ENCODE results near the gene WDR70.
"Not testable (repeated sequence)": the region's sequence is repeated elsewhere in the genome, so short reads cannot be mapped to it uniquely, and the experiment has no call there.

WDR70 gene

GRCh38 chr5:37518356-37518755 lies 139.2 kb downstream of the WDR70 start:
- not testable (repeated sequence) for DNase-seq

DNA sequence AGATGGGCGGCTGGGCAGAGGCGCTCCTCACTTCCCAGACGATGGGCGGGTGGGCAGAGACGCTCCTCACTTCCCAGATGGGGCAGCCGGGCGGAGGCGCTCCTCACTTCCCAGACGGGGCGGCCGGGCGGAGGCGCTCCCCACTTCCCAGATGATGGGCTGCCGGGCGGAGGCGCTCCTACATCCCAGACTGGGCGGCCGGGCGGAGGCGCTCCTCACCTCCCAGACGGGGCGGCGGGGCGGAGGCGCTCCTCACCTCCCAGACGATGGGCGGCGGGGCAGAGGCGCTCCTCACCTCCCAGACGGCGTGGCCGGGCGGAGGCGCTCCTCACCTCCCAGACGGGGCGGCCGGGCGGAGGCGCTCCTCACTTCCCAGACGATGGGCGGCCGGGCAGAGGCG lies 140.2 kb downstream of the WDR70 start:
- no peak for DNase-seq

DNA sequence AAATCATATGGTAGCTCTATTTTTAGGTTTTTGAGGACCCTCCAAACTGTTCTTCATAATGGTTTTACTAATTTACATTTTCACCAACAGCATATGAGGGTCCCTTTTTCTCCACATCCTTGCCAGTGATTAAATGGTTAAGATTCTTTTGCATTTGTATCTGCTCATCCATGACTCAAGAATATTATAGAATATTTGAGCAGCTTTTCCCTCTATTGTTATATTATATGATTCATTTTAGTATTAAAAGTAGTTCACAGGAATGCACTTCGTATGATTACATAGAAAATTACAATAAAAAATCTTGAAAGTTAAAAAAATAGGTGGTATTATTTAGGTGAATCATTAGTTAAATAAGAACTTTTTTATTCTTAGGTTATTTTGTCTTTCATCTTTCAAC lies 140.7 kb downstream of the WDR70 start:
- DNase-seq, result no peak

GRCh38 chr5:37520811-37521210 lies 141.7 kb downstream of the WDR70 start:
- DNase-seq, result no peak

GRCh38 chr5:37532976-37533740 lies 154.0 kb downstream of the WDR70 start:
- DNase-seq, result no peak

DNA sequence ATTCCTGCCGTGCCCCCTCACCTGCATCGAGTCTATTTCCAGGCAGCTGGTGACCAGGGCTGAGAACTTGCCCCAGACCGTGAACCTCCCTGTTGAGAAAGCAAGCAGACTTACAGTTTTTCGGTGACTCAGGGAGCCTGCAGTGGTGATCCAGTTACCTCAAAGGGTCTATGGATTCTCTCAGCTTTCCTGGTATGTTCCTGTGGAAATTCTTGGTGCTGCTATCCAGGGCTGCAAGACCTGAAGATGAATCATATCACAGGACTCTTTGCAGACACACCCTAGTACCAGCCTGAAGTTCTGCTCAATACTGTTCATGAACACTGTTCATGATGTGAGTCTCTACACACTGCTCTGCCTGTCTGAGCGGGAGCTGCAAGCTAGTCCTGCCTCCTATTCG lies 154.7 kb downstream of the WDR70 start:
- DNase-seq, result no peak

- DNase-seq, result no peak
Measured at GRCh38 chr5:37539459-37539858, 160.3 kb downstream of the WDR70 start.

DNA sequence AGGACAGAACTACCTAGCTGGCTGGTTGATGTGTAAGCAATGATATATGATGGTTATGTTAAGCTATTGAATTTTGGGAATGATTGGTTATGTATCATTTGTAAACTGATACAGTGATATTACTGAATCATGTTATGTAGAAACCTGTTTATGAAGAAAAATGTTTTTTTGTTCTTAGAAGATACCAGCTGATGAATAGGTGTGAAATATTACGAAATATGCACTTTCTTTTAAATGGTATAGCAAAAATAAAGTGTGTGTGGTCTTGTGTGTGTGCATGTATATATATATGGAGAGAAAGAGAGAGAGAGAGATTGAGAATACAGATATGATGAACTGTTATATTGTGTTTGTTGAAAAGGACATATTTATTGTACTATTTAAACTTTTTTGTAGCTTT lies 164.1 kb downstream of the WDR70 start:
- DNase-seq, result no peak

GRCh38 chr5:37549411-37549810 lies 170.3 kb downstream of the WDR70 start:
- DNase-seq, result no peak

DNA sequence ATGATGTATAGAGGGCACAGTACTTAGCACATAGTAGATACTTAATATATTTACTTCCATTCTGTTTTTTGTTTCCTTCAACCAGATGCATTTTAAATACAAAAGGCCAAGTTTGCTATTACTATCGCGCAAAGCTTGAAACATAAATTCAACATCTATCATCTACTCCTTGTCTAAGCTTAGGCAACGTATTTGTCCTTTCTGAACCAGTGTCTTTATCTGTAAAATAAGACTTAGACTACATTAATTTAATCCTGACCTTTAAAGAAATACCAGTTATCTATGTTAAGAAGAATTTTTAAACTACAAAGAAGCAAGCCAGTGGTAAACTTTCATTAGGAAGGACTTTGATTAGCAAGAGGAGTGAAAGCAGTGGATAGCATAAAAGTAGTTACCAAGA lies 173.0 kb downstream of the WDR70 start:
- no peak for DNase-seq

DNA sequence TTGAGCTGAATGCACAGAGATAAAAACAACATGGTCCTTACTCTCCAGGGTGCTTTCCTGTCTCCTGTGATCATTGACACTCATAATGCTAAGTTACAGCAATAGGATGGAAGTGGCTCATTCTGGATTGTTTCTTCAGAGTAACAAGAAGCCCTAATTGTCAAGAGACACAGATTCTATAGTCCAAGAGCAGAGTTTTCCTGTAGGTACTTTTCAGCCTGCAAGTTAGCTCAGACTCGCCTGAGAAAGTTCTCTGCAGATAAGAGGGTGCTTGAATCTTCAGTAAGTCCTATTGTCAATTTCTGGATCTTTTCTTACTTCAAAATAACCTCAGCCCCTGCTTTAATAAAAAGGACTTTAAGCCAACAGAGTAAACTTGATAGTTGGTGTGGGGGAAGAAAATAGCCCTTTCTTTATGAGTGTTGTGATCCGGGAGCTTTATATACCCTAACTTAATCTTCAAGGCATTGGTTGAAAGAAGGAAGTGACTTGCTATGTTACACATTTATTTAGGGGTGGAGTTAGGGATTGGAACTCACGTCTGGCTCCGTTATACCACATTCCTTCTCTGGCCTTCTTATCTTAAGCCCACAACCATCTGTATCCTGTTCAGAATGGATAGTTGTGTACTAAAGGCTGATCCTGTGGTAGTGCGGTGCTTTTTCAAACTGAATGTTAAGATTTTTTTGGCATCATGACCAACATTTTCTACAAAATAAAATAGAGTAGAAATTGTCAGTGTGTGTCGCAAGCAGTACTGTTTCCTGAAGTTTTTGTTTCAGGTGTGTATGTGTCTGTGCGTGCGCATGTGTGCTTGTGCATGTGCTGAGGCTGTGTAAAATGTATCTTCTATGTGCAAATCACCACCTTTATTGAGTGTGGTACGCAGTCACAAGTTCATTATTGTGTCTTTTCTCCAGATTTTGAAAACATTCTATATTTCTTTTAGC lies 173.9 kb downstream of the WDR70 start:
- no peak for DNase-seq

DNA sequence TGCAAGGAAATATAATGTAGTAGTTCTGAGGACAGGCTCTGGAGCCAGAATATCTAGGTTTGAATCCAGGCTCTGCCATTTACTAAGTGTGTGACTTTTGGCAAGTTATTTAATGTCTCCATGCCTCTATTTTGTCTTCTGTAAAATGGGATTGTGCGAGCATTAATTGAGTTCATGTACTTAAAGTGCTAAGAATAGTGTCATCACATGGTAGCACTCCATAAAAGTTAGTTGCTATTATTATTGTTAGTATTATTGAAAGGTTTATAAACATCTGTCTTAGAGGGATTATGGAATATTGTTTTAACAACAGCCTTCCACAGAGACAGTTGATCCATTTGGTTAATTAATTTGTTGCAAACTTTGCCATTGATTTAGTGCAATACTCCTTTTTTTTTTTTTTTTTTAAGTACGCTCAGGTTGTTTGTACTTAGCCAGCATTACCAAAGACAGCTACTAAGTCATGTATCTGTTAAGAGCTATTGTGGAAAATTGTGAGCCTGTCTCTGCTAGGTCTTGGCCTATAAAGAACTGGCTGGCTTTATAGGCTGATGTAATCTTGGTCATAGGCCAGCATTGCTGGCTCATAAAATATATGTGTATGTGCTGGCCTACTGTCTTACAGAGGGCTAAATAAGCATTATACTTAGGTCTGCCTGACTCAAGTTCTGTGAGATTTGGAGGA lies 174.7 kb downstream of the WDR70 start:
- no peak for DNase-seq

GRCh38 chr5:37554405-37554739 lies 175.3 kb downstream of the WDR70 start:
- no peak for DNase-seq

DNA sequence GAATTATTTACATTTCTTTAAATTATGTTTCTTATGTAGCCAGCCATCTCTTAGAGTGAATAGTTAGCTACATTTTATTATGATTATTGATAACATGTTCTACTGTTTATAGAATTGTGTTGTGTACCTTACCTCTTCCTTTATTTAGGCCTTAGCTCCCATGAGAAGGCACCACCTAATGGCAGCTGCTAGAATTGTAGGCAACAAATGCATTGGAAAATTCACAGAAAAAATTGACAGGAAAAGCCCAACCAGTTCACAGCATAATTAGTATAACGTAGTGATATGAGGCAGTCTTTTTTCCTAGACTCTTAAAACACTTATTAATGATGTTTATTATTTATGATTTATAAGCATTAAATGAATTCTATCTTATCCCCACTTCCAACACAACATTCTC lies 175.8 kb downstream of the WDR70 start:
- no peak for DNase-seq

- DNase-seq, result no peak
Measured at GRCh38 chr5:37557734-37558293, 178.7 kb downstream of the WDR70 start.

GRCh38 chr5:37565062-37565670 lies 186.0 kb downstream of the WDR70 start:
- DNase-seq, result no peak

GRCh38 chr5:37567566-37567965 lies 188.4 kb downstream of the WDR70 start:
- DNase-seq, result no peak

GRCh38 chr5:37568018-37568753 lies 189.1 kb downstream of the WDR70 start:
- DNase-seq, result no peak

DNA sequence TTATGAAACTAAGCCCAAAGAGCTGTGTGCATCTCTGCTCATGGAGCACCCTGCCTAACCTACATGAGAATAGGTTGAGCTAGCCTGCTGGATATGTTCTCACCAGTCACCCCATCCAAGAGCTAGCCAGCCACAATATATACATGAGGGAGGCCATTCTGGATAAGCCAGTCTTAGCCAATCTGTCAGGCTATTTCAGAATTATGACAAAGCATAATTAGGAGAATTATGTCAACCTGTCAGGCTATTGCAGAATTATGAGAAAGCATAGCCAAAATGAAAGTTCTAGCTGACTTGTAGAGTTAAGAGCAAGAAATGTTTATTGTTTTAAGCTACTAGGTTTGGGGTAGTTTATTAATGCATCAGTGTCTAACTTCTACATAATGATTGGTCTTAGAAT lies 189.8 kb downstream of the WDR70 start:
- DNase-seq, result no peak

DNA sequence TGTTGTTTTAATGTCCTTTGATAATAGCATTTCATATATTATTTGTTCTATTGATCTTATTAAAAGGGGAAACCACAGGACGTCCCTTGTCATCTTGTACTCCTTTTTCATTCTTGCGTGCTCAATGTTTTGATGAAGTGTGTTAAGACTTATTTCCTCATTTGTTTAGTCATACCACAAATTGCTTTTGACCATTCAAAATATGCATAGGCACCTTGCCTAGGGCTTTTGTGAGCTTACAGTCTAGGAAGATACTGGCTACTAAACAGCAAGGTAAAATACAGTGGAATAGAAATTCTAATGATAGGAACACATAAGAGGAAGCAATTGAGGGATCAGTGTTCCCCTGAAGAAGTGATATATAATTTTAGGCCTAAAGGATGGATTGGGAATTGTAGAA lies 190.3 kb downstream of the WDR70 start:
- no peak for DNase-seq

DNA sequence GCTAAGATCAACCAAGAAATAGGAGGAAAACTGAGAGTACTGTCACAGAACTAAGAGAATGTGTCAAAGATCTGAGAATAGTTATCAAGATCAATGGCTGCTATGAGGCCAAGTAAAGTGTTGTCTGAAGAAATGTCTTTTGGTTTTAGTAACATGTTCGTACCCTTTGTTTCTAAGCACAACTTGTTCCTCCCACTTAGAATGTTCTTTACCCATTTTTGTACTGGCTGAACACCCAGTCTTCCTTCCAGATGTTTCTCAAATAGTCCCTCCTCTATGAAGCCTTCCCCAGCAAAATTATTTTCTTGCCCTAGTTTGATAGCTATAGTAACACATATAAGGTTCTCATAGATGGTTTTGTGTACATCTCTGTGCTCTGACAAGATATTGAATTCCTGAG lies 191.5 kb downstream of the WDR70 start:
- no peak for DNase-seq

- DNase-seq, result no peak
Measured at GRCh38 chr5:37571985-37572384, 192.9 kb downstream of the WDR70 start.

Measured in DMS79 (cell line).